Gastrocnemius medialis (tissue), 4 donors: ENCODE data around the gene GOSR1. TPM values are rescaled to one million over a fixed set of nuclear protein-coding genes. Genes with fewer than 3 reads are reported as not detected.
"Not testable (repeated sequence)": the region's sequence is repeated elsewhere in the genome, so short reads cannot be mapped to it uniquely, and the experiment has no call there.

Experiments used
- ATAC-seq, 2 donors: fragments of 150-250 bp; one replicate each; pipeline ENCODE4 v1.9.1; 2016
- DNase-seq, 2 donors: peaks; one replicate each; pipeline ENCODE4 v3.0.0-alpha.2; 2019
- H3K27ac ChIP-seq, 4 donors: fragments of 200-600 bp; sonication (generic); 1 replicate in 1 of 4; 2 replicates in 3 of 4; pipeline ENCODE4 v1.5.1; 2016 to 2018; ENCODE audit warnings: mild to moderate bottlenecking in 2 of 4, moderate library complexity in 1 of 4
- H3K27me3 ChIP-seq, 3 donors: fragments of 200-600 bp; sonication (generic) in 2 of 3; 1 replicate in 1 of 3; 2 replicates in 2 of 3; pipeline versions ENCODE4 v1.5.1 to v1.6.0; 2016 to 2019; ENCODE audit warnings: mild to moderate bottlenecking in 1 of 3, moderate library complexity in 1 of 3
- H3K36me3 ChIP-seq, 2 donors: fragments of 200-600 bp; sonication (generic) in 1 of 2; one replicate each; pipeline ENCODE4 v1.5.1; 2017 to 2018
- H3K4me1 ChIP-seq, 2 donors: fragments of 200-600 bp; sonication (generic) in 1 of 2; one replicate each; pipeline ENCODE4 v1.5.1; 2016 to 2017; ENCODE audit warnings: mild to moderate bottlenecking in 2 of 2
- H3K4me3 ChIP-seq, 4 donors: fragments of 200-600 bp; sonication (generic) in 3 of 4; 1 replicate in 1 of 4; 2 replicates in 3 of 4; pipeline ENCODE4 v1.5.1; 2016 to 2019; ENCODE audit warnings: mild to moderate bottlenecking in 2 of 4
- H3K9me3 ChIP-seq, 3 donors: fragments of 200-600 bp; sonication (generic) in 2 of 3; 1 replicate in 1 of 3; 2 replicates in 2 of 3; pipeline ENCODE4 v1.5.1; 2016 to 2019
- CTCF ChIP-seq, 5 experiments: fragments of 450-650 bp in 3 of 5; fragments of 200-600 bp in 2 of 5; sonication (generic) in 2 of 5; IDR thresholded peaks in 4 of 5; conservative IDR thresholded peaks in 1 of 5; 1 replicate in 4 of 5; 2 replicates in 1 of 5; pipeline ENCODE4 v1.5.1; 2016 to 2019; ENCODE audit warnings: antibody characterized with exemption in 5 of 5, mild to moderate bottlenecking in 3 of 5, moderate library complexity in 3 of 5
- POLR2A ChIP-seq, 2 donors: fragments of 450-650 bp; IDR thresholded peaks; one replicate each; pipeline ENCODE4 v1.6.1; 2017; ENCODE audit warnings: antibody characterized with exemption in 2 of 2, mild to moderate bottlenecking in 2 of 2, moderate library complexity in 2 of 2
- in situ Hi-C, 4 donors: fragments of 200-750 bp; cut with MboI; loops; one replicate each; pipeline versions ENCODE4 v1.15.0 to v1.8.0; 2017; ENCODE audit warnings: low sequenced_read_pairs in 4 of 4
- intact Hi-C: fragments of 100-400 bp; cut with DNase I; formaldehyde crosslinking; loops from one replicate; pipeline ENCODE4 v1.15.1; 2023; ENCODE audit warnings: low total_unique reads
- total RNA-seq, 4 donors: library from RNA; depleted of rRNA; stranded (reverse); fragments of >200 nt; gene quantifications; one replicate each; pipeline versions ENCODE4 v1.1.0 to v1.2.3, GENCODE V29; 2016

The GOSR1 gene
- total RNA-seq, 4 donors from 2014 or later = 22.7 to 29.1 (median 25.8) TPM

GRCh38 chr17:30545024-30545423, 67.8 kb downstream of the GOSR1 start:
- no peaks in the 10 kb centered on the region for H3K27me3 ChIP-seq
- ATAC-seq = no peak
- H3K4me3 ChIP-seq = no peak overlapping the region
- H3K4me1 ChIP-seq = no peaks in the 10 kb centered on the region
- peaks cover 0 to 9% of the 10 kb centered on the region in 2 donors for H3K36me3 ChIP-seq
- H3K9me3 ChIP-seq = no peaks in the 10 kb centered on the region
- TF ChIP-seq POLR2A (IDR thresholded peaks at IDR 0.05) (no peak), CTCF (IDR thresholded peaks at IDR 0.05 in 4 of 5, conservative IDR thresholded peaks at IDR 0.05 in 1 of 5) (no peak)
- no peak for DNase-seq
- intact Hi-C loops (no loop called here), in situ Hi-C loops (no loop called here)
- no peak overlapping the region for H3K27ac ChIP-seq

GRCh38 chr17:30547778-30548573, 70.8 kb downstream of the GOSR1 start:
- TF ChIP-seq POLR2A (IDR thresholded peaks at IDR 0.05) (no peak), CTCF (IDR thresholded peaks at IDR 0.05 in 4 of 5, conservative IDR thresholded peaks at IDR 0.05 in 1 of 5) (no peak)
- Histone ChIP-seq H3K27me3 (no peaks in the 10 kb centered on the region), H3K9me3 (no peaks in the 10 kb centered on the region), H3K4me3 (no peak overlapping the region), H3K27ac (no peak overlapping the region), H3K36me3 (peaks cover 0 to 9% of the 10 kb centered on the region in 2 donors), H3K4me1 (no peaks in the 10 kb centered on the region)
- ATAC-seq (no peak), DNase-seq (no peak)
- intact Hi-C loops = no loop called here
- in situ Hi-C loops = no loop called here

GRCh38 chr17:30549181-30549580, 72.0 kb downstream of the GOSR1 start:
- in situ Hi-C loops, DNase-seq, H3K27ac ChIP-seq, H3K27me3 ChIP-seq, ATAC-seq, H3K9me3 ChIP-seq, H3K4me1 ChIP-seq, H3K36me3 ChIP-seq, H3K4me3 ChIP-seq, intact Hi-C loops: not testable (repeated sequence)

GRCh38 chr17:30549864-30550511, 72.8 kb downstream of the GOSR1 start:
- Histone ChIP-seq H3K27ac (no peak overlapping the region), H3K27me3 (no peaks in the 10 kb centered on the region), H3K36me3 (peaks cover 0 to 9% of the 10 kb centered on the region in 2 donors), H3K4me1 (no peaks in the 10 kb centered on the region), H3K9me3 (no peaks in the 10 kb centered on the region), H3K4me3 (no peak overlapping the region)
- in situ Hi-C loops (no loop called here), intact Hi-C loops (no loop called here)
- DNase-seq (no peak), ATAC-seq (no peak)
- TF ChIP-seq CTCF (IDR thresholded peaks at IDR 0.05 in 4 of 5, conservative IDR thresholded peaks at IDR 0.05 in 1 of 5) (no peak), POLR2A (IDR thresholded peaks at IDR 0.05) (no peak)

GRCh38 chr17:30550512-30551273, 73.5 kb downstream of the GOSR1 start:
- Histone ChIP-seq H3K9me3 (no peaks in the 10 kb centered on the region), H3K4me1 (no peaks in the 10 kb centered on the region), H3K36me3 (peaks cover 0 to 9% of the 10 kb centered on the region in 2 donors), H3K27ac (no peak overlapping the region), H3K4me3 (no peak overlapping the region), H3K27me3 (no peaks in the 10 kb centered on the region)
- no peak for DNase-seq
- ATAC-seq = no peak
- intact Hi-C loops = no loop called here
- in situ Hi-C loops = no loop called here
- TF ChIP-seq POLR2A (IDR thresholded peaks at IDR 0.05) (no peak), CTCF (IDR thresholded peaks at IDR 0.05 in 4 of 5, conservative IDR thresholded peaks at IDR 0.05 in 1 of 5) (no peak)

- DNase-seq, H3K27me3 ChIP-seq, H3K4me1 ChIP-seq, H3K27ac ChIP-seq, ATAC-seq, H3K9me3 ChIP-seq, intact Hi-C loops, H3K36me3 ChIP-seq, H3K4me3 ChIP-seq, in situ Hi-C loops: not testable (repeated sequence)
Observed at GRCh38 chr17:30551274-30551995, 74.2 kb downstream of the GOSR1 start.
